Spleen (tissue), 11 donors: ENCODE data around the gene FPGS. TPM values are rescaled to one million over a fixed set of nuclear protein-coding genes. Genes with fewer than 3 reads are reported as not detected.
"Not testable (repeated sequence)": the region's sequence is repeated elsewhere in the genome, so short reads cannot be mapped to it uniquely, and the experiment has no call there.

ENCODE experiments used
- DNase-seq: peaks from one replicate; pipeline ENCODE4 v3.0.0-alpha.2; 2020
- H3K27ac ChIP-seq, 8 donors: fragments of 200-600 bp; sonication (generic) in 7 of 8; 1 replicate in 4 of 8; 2 replicates in 4 of 8; pipeline versions ENCODE4 v1.5.0 to v1.8.0; 2016 to 2021; ENCODE audit warnings: inconsistent platforms in 4 of 8, mild to moderate bottlenecking in 4 of 8, moderate library complexity in 1 of 8
- H3K27me3 ChIP-seq, 7 donors: fragments of 200-600 bp; sonication (generic) in 6 of 7; replicated peaks in 1 of 7; 1 replicate in 4 of 7; 2 replicates in 3 of 7; pipeline versions ENCODE4 v1.5.0 to v1.8.0; 2016 to 2021; ENCODE audit warnings: inconsistent platforms in 3 of 7, mild to moderate bottlenecking in 1 of 7
- H3K36me3 ChIP-seq, 6 donors: fragments of 200-600 bp; sonication (generic) in 5 of 6; 1 replicate in 4 of 6; 2 replicates in 2 of 6; pipeline versions ENCODE4 v1.5.0 to v1.8.0; 2016 to 2021; ENCODE audit warnings: inconsistent platforms in 2 of 6
- H3K4me1 ChIP-seq, 6 donors: fragments of 200-600 bp; sonication (generic) in 5 of 6; 1 replicate in 3 of 6; 2 replicates in 3 of 6; pipeline versions ENCODE4 v1.5.0 to v1.8.0; 2016 to 2021; ENCODE audit warnings: inconsistent platforms in 3 of 6
- H3K4me3 ChIP-seq, 8 donors: fragments of 200-600 bp; sonication (generic) in 7 of 8; 1 replicate in 4 of 8; 2 replicates in 4 of 8; pipeline versions ENCODE4 v1.5.0 to v1.8.0; 2016 to 2021; ENCODE audit warnings: inconsistent platforms in 4 of 8, mild to moderate bottlenecking in 4 of 8, moderate library complexity in 2 of 8
- H3K9me3 ChIP-seq, 8 donors: fragments of 200-600 bp; sonication (generic) in 7 of 8; 1 replicate in 4 of 8; 2 replicates in 4 of 8; pipeline versions ENCODE4 v1.5.0 to v1.8.0; 2016 to 2021; ENCODE audit warnings: inconsistent platforms in 4 of 8
- CTCF ChIP-seq, 11 experiments: fragments of 200-600 bp in 7 of 11; fragments of 450-650 bp in 4 of 11; sonication (generic) in 4 of 11; IDR thresholded peaks in 8 of 11; conservative IDR thresholded peaks in 3 of 11; 1 replicate in 7 of 11; 2 replicates in 4 of 11; pipeline versions ENCODE4 v1.4.0 to v1.8.0; 2016 to 2021; ENCODE audit warnings: antibody characterized with exemption in 11 of 11, inconsistent platforms in 4 of 11, mild to moderate bottlenecking in 1 of 11
- POLR2A ChIP-seq, 3 donors: fragments of 450-650 bp; IDR thresholded peaks; one replicate each; pipeline ENCODE4 v1.5.1; 2017; ENCODE audit warnings: antibody characterized with exemption in 3 of 3, mild to moderate bottlenecking in 1 of 3
- POLR2AphosphoS5 ChIP-seq, 3 donors: sonication (generic); formaldehyde crosslinking; IDR thresholded peaks; one replicate each; pipeline ENCODE4 v1.5.1; 2017; ENCODE audit warnings: antibody characterized with exemption in 3 of 3
- WGBS, 5 donors: extraction: QIAGEN DNeasy Blood & Tissue Kit in 3 of 5; methylation state at CpG; one replicate each; pipeline versions ENCODE4 v1.1.5 to v1.1.7; 2013 to 2018; 5-methylcytosine and 5-hydroxymethylcytosine counted together
- intact Hi-C: fragments of 100-400 bp; cut with DNase I; formaldehyde crosslinking; loops from one replicate; pipeline ENCODE4 v1.15.0; 2023; ENCODE audit warnings: low total_unique reads
- polyA plus RNA-seq, 3 donors: library from polyadenylated mRNA; stranded (reverse); fragments of 200-250 nt; gene quantifications; one replicate each; pipeline ENCODE4 v1.2.1, GENCODE V29; 2013
- total RNA-seq, 7 donors: library from RNA; depleted of rRNA in 3 of 7; stranded (reverse); fragments of >200 nt in 3 of 7; fragmentation: NEBNext Ultra II Directional in 4 of 7; extraction: Animal tissue kit (Norgen Biotek cat#: 25700) in 4 of 7; gene quantifications; one replicate each; pipeline versions ENCODE4 v1.1.0 to v1.2.1, GENCODE V29; 2016 to 2021
- donor health status: healthy with polysubstance abuse.
- donor health status: DM: no; HTN: no; CAD: no; lungs with moderate emphysema.
- donor health status: DM: no; HTN: no; CAD: no.
- donor health status: Bipolar disorder and iron deficiency.
- donor health status: healthy.
- donor health status: DM: no; HTN: no; CAD: no.
- donor health status: DM: yes; HTN: yes; CAD: no.

The FPGS gene
- total and polyA plus RNA-seq, 10 donors = 33.3 to 94.6 (median 66.4) TPM

GRCh38 chr9:127754099-127755060, 48.3 kb upstream of the FPGS start:
- intact Hi-C loops = no loop called here
- 62 to 88% (median 72%) methylated on average over 44 to 86 of the region's 86 CpGs for WGBS, 5 donors
- Histone ChIP-seq H3K36me3 (peaks cover 2 to 100% (median 51%) of the 10 kb centered on the region in 6 donors), H3K27me3 (no peaks in the 10 kb centered on the region), H3K27ac (peak overlapping the region in 6 of 8 donors; percentile 26 to 82 (median 78)), H3K4me3 (peak overlapping the region in 5 of 8 donors; percentile 1 to 56 (median 30)), H3K9me3 (no peaks in the 10 kb centered on the region), H3K4me1 (peaks cover 4 to 97% (median 43%) of the 10 kb centered on the region in 6 donors)
- DNase-seq = no peak
- TF ChIP-seq CTCF (IDR thresholded peaks at IDR 0.05 in 8 of 11, conservative IDR thresholded peaks at IDR 0.05 in 3 of 11) (no peak), POLR2AphosphoS5 (IDR thresholded peaks at IDR 0.05) (peak in 2 of 3 donors; percentile 51 to 75), POLR2A (IDR thresholded peaks at IDR 0.05) (no peak)

GRCh38 chr9:127755061-127756060, 47.3 kb upstream of the FPGS start:
- Histone ChIP-seq H3K9me3 (no peaks in the 10 kb centered on the region), H3K4me1 (peaks cover 7 to 97% (median 44%) of the 10 kb centered on the region in 6 donors), H3K27ac (peak overlapping the region; percentile 9 to 82 (median 76)), H3K36me3 (peaks cover 2 to 100% (median 49%) of the 10 kb centered on the region in 6 donors), H3K4me3 (peak overlapping the region in 4 of 8 donors; percentile 12 to 56 (median 35)), H3K27me3 (no peaks in the 10 kb centered on the region)
- no peak for DNase-seq
- 71 to 88% (median 76%) methylated on average over 39 to 61 of the region's 61 CpGs for WGBS, 5 donors
- intact Hi-C loops = no loop called here
- no peak for TF ChIP-seq CTCF (IDR thresholded peaks at IDR 0.05 in 8 of 11, conservative IDR thresholded peaks at IDR 0.05 in 3 of 11)
- peak in 2 of 3 donors; percentile 38 to 44 for TF ChIP-seq POLR2AphosphoS5 (IDR thresholded peaks at IDR 0.05)

- Histone ChIP-seq H3K4me3 (no peak overlapping the region), H3K27ac (peak overlapping the region in 5 of 8 donors; percentile 74 to 82 (median 79)), H3K27me3 (no peaks in the 10 kb centered on the region), H3K36me3 (peaks cover 2 to 100% (median 49%) of the 10 kb centered on the region in 6 donors), H3K4me1 (peaks cover 7 to 98% (median 52%) of the 10 kb centered on the region in 6 donors), H3K9me3 (no peaks in the 10 kb centered on the region)
- DNase-seq = no peak
- 83 to 100% (median 93%) methylated on average over 3 of the region's 3 CpGs for WGBS, 5 donors
- TF ChIP-seq CTCF (IDR thresholded peaks at IDR 0.05 in 8 of 11, conservative IDR thresholded peaks at IDR 0.05 in 3 of 11) (no peak), POLR2A (IDR thresholded peaks at IDR 0.05) (no peak), POLR2AphosphoS5 (IDR thresholded peaks at IDR 0.05) (no peak)
- intact Hi-C loops = no loop called here
These were observed 46.4 kb upstream of the FPGS start for GRCh38 chr9:127756233-127756632.

GRCh38 chr9:127756776-127757175, 45.9 kb upstream of the FPGS start:
- H3K9me3 ChIP-seq, H3K4me3 ChIP-seq, H3K27me3 ChIP-seq, DNase-seq, intact Hi-C loops: not testable (repeated sequence)
- whole genome bisulfite sequencing, 5 donors = 85 to 90% (median 89%) methylated on average over 11 of the region's 11 CpGs
- Histone ChIP-seq H3K4me1 (peaks cover 7 to 98% (median 56%) of the 10 kb centered on the region in 6 donors), H3K27ac (peak overlapping the region in 2 of 8 donors; percentile 78 to 79), H3K36me3 (peaks cover 2 to 100% (median 50%) of the 10 kb centered on the region in 6 donors)
